Esophagus squamous epithelium (tissue), 5 donors: ENCODE data around the gene CYB561A3. TPM values are rescaled to one million over a fixed set of nuclear protein-coding genes. Genes with fewer than 3 reads are reported as not detected.

Experiments used
- DNase-seq: peaks from one replicate; lab custom pipeline; 2025; lab: John Stamatoyannopoulos, UW
- H3K27ac ChIP-seq, 4 donors: fragments of 200-600 bp; sonication (generic); one replicate each; pipeline ENCODE4 v1.5.1; 2016 to 2019; ENCODE audit warnings: mild to moderate bottlenecking in 1 of 4
- H3K27me3 ChIP-seq, 4 donors: fragments of 200-600 bp; sonication (generic); 1 replicate in 3 of 4; 2 replicates in 1 of 4; pipeline versions ENCODE4 v1.5.1 to v1.6.0; 2017 to 2021; ENCODE audit warnings: antibody characterized with exemption in 1 of 4
- H3K36me3 ChIP-seq, 3 donors: fragments of 200-600 bp; sonication (generic); one replicate each; pipeline ENCODE4 v1.5.1; 2016 to 2019
- H3K4me1 ChIP-seq, 3 donors: fragments of 200-600 bp; sonication (generic); one replicate each; pipeline ENCODE4 v1.5.1; 2017 to 2019
- H3K4me3 ChIP-seq, 4 donors: fragments of 200-600 bp; sonication (generic); 1 replicate in 3 of 4; 2 replicates in 1 of 4; pipeline ENCODE4 v1.5.1; 2016 to 2019; ENCODE audit warnings: mild to moderate bottlenecking in 2 of 4, moderate library complexity in 1 of 4
- H3K9me3 ChIP-seq, 3 donors: fragments of 200-600 bp; sonication (generic); one replicate each; pipeline ENCODE4 v1.5.1; 2016 to 2019
- POLR2A ChIP-seq, 4 donors: fragments of 450-650 bp; IDR thresholded peaks; one replicate each; pipeline ENCODE4 v1.6.1; 2017; ENCODE audit warnings: antibody characterized with exemption in 4 of 4, mild to moderate bottlenecking in 4 of 4, moderate library complexity in 3 of 4
- WGBS, 2 donors: methylation state at CpG; one replicate each; pipeline ENCODE4 v1.1.5; 2018; 5-methylcytosine and 5-hydroxymethylcytosine counted together
- intact Hi-C: fragments of 100-400 bp; cut with DNase I; formaldehyde crosslinking; loops from one replicate; pipeline ENCODE4 v1.15.0; 2022
- total RNA-seq, 4 donors: library from RNA; depleted of rRNA; stranded (reverse); fragments of >200 nt; gene quantifications; one replicate each; pipeline ENCODE4 v1.1.0, GENCODE V29; 2016
- TF ChIP-seq, protein P1 (sequence below), 6 experiments: fragments of 450-650 bp in 4 of 6; fragments of 200-600 bp in 2 of 6; sonication (generic) in 2 of 6; IDR thresholded peaks; one replicate each; pipeline ENCODE4 v1.5.1; 2016 to 2019; ENCODE audit warnings: antibody characterized with exemption in 6 of 6, mild to moderate bottlenecking in 4 of 6, moderate library complexity in 4 of 6
- donor health status: DM: yes; HTN: yes; CAD: no.

CYB561A3 gene
- total RNA-seq, 4 donors from 2014 or later = 23.9 to 44.3 (median 27.9) TPM

DNA sequence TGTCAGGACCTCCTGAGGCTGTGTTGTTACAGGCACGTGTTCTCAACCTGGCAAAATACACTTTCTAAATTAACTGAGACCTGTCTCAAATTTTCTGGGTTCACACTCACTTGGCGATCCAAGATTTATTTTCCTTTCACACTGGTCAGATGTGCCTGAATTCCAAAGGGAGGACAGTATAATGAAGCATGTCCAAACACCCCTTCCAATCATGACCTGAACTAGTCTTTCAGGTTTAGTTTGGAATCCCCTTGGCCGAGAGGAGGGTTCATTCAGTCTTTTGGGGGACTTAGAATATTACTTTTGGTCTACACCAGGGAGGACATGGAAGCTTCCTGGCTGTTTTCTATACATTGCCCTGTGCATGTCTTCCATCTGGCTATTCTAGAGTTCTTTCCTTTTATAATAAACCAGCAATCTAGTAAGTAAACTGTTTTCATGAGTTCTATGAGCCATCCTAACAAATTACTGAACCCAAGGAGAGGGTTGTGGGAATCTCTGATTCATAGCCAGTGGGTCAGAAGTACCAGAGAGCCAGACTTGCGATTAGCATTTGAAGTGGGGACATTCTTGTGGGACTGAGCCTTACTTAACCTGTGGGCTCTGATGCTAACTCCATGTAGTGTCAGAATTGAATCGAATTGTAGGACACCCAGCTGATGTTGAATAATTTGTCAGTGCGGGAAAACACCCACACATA is 15.9 kb upstream of the CYB561A3 start:
- intact Hi-C loops = no loop called here
- Histone ChIP-seq H3K27ac (peak overlapping the region in 1 of 4 donors; percentile 81), H3K4me3 (no peak overlapping the region), H3K27me3 (no peaks in the 10 kb centered on the region), H3K9me3 (no peaks in the 10 kb centered on the region), H3K36me3 (peaks cover 0 to 8% (median 0%) of the 10 kb centered on the region in 3 donors), H3K4me1 (peaks cover 10 to 54% (median 18%) of the 10 kb centered on the region in 3 donors)
- no peak for TF ChIP-seq POLR2A (IDR thresholded peaks at IDR 0.05)
- TF ChIP-seq, protein P1, sequence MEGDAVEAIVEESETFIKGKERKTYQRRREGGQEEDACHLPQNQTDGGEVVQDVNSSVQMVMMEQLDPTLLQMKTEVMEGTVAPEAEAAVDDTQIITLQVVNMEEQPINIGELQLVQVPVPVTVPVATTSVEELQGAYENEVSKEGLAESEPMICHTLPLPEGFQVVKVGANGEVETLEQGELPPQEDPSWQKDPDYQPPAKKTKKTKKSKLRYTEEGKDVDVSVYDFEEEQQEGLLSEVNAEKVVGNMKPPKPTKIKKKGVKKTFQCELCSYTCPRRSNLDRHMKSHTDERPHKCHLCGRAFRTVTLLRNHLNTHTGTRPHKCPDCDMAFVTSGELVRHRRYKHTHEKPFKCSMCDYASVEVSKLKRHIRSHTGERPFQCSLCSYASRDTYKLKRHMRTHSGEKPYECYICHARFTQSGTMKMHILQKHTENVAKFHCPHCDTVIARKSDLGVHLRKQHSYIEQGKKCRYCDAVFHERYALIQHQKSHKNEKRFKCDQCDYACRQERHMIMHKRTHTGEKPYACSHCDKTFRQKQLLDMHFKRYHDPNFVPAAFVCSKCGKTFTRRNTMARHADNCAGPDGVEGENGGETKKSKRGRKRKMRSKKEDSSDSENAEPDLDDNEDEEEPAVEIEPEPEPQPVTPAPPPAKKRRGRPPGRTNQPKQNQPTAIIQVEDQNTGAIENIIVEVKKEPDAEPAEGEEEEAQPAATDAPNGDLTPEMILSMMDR (IDR thresholded peaks at IDR 0.05) = no peak
- DNase-seq = no peak
- 57 to 65% methylated on average over 6 of the region's 6 CpGs for WGBS, 2 donors

DNA sequence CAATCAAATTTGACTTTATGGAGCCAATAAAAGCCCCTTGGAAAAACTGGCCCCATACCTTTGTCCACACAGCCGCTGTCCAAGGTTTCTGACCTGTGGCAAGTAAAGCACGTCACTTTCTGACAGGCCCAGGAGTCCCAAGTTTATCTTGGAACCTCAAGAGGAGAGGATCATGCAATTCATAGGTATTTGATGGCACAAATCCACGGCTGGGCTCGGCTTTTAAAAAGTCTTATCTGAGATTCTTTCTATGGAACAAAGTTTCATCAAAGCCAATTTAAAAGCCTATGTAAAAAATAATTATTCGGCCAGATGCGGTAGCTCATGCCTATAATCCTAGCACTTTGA is 14.1 kb upstream of the CYB561A3 start:
- H3K36me3 ChIP-seq = peaks cover 0 to 13% (median 0%) of the 10 kb centered on the region in 3 donors
- no peaks in the 10 kb centered on the region for H3K9me3 ChIP-seq
- WGBS, 2 donors = 44 to 59% methylated on average over 6 of the region's 6 CpGs
- intact Hi-C loops = no loop called here
- TF ChIP-seq POLR2A (IDR thresholded peaks at IDR 0.05) = no peak
- TF ChIP-seq, protein P1 (IDR thresholded peaks at IDR 0.05) = no peak
- no peak for DNase-seq
- H3K27me3 ChIP-seq = no peaks in the 10 kb centered on the region
- H3K4me3 ChIP-seq = no peak overlapping the region
- H3K4me1 ChIP-seq = peaks cover 10 to 59% (median 21%) of the 10 kb centered on the region in 3 donors
- H3K27ac ChIP-seq = peak overlapping the region in 1 of 4 donors; percentile 39

DNA sequence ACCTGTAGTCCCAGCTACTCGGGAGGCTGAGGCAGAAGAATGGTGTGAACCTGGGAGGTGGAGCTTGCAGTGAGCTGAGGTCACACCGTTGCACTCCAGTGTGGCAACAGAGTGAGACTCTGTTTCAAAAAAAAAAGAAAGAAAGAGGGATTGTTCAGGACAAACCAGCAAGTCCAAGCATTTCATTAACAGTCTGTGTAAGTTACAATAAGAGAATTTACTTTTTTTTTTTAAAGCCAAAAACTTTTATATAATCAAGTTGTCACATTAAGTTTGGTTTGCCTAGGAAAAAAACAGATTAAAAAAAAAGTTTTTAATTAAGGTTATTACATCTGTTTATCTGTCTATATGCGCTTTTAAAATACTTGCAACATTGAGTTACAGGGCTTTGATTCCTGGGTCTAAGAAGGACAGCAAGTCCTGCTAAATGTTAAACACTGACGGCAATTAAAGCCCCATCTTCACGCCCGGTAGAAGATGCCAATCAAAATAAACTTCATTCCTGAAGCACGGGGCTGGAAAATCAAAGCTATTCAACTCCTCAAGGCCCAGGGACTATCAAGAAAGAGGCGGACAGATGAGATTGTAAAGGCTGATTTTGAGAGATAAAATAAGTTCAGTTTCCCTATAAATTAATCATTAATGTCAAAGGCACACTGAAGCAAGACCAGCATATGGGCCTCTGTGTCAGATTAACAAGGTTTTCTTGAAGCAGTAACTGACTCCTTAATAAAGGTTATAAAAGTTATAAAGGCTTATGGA is 11.2 kb upstream of the CYB561A3 start:
- Histone ChIP-seq H3K4me3 (no peak overlapping the region), H3K36me3 (peaks cover 0 to 32% (median 14%) of the 10 kb centered on the region in 3 donors), H3K27me3 (no peaks in the 10 kb centered on the region), H3K27ac (no peak overlapping the region), H3K9me3 (no peaks in the 10 kb centered on the region), H3K4me1 (peaks cover 10 to 67% (median 30%) of the 10 kb centered on the region in 3 donors)
- 79 to 90% methylated on average over 8 of the region's 8 CpGs for WGBS, 2 donors
- intact Hi-C loops = no loop called here
- no peak for DNase-seq
- TF ChIP-seq, protein P1 (IDR thresholded peaks at IDR 0.05) = no peak
- no peak for TF ChIP-seq POLR2A (IDR thresholded peaks at IDR 0.05)

DNA sequence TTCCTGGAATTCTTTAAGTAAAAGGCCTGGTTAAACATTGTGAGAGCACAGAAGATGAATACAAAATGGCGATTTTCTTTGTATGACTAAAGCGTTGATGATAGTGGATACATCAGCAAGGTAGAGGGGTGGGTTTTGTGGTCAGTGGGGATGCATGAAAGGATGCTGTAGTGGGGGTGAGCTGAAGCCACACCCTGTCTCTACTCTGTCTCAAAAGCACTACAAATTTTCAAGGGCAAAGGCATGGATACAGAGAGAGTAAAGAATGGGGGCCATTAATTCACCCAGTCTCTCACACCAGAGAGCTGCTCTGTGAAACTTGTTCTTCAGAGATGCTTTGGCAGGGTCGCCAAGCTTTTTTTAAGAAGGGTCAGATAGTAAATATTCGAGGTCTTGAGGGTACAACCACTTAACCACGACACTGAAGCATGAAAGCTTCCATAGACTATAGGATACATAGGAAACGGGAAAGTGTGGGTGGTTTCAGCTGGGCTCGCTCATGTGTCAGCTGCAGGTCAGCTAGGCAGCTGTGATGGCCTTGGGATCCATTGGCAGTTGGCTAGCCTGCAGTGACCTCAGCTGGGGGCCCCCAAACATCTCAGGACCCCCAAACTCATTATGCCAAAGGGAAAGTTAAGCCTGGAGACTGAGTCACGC is 8.8 kb upstream of the CYB561A3 start:
- intact Hi-C loops = no loop called here
- peaks cover 5 to 49% (median 36%) of the 10 kb centered on the region in 3 donors for H3K36me3 ChIP-seq
- peak overlapping the region; percentile 48 to 79 (median 76) for H3K27ac ChIP-seq

More for the DNA sequence above, 8.8 kb upstream of the CYB561A3 start:
- 71 to 79% methylated on average over 6 to 8 of the region's 8 CpGs for WGBS, 2 donors
- Histone ChIP-seq H3K4me3 (no peak overlapping the region), H3K4me1 (peaks cover 10 to 64% (median 32%) of the 10 kb centered on the region in 3 donors), H3K9me3 (no peaks in the 10 kb centered on the region), H3K27me3 (no peaks in the 10 kb centered on the region)
- no peak for TF ChIP-seq POLR2A (IDR thresholded peaks at IDR 0.05)
- TF ChIP-seq, protein P1 (IDR thresholded peaks at IDR 0.05) = no peak
- DNase-seq = no peak
